Measurements from ENCODE around the gene MYO7A.

Gene MYO7A

GRCh38 chr11:77081381-77081851 is 46.6 kb upstream of the MYO7A start:
- H4K20me1 ChIP-seq (ENCODE audit: insufficient read depth, low read length, poor library complexity, severe bottlenecking) = no peaks in the 10 kb centered on the region
- H3K9me3 ChIP-seq (ENCODE audit: insufficient read depth, low read depth, low read length) = no peaks in the 10 kb centered on the region
- H3K4me2 ChIP-seq (ENCODE audit: low read depth, low read length, poor library complexity, severe bottlenecking) = peak overlapping the region; percentile 89
- no peaks in the 10 kb centered on the region for H3K36me3 ChIP-seq (ENCODE audit: insufficient read depth, low read length)
- H3K4me3 ChIP-seq (ENCODE audit: low read length, poor library complexity, severe bottlenecking) = no peak overlapping the region
- peaks cover 55% of the 10 kb centered on the region for H3K4me1 ChIP-seq (ENCODE audit: insufficient read depth, low read length, poor library complexity, severe bottlenecking)
- H3K27me3 ChIP-seq (ENCODE audit: insufficient read depth, low read length, poor library complexity, severe bottlenecking) = no peaks in the 10 kb centered on the region
- H3K79me2 ChIP-seq (ENCODE audit: insufficient read depth, low read length) = peaks cover 27% of the 10 kb centered on the region; the same call in 1 of the 2 replicates
- no peak overlapping the region for H2AFZ ChIP-seq (ENCODE audit: low read length)
- H3F3A ChIP-seq (ENCODE audit: low read depth) = no peaks in the 10 kb centered on the region
- peak overlapping the region; percentile 69 for H3K9ac ChIP-seq (ENCODE audit: low read depth, low read length, poor library complexity, severe bottlenecking)
- H3K9me2 ChIP-seq (replicated peaks; ENCODE audit: low read depth, low read length) = no peaks in the 10 kb centered on the region
- TF ChIP-seq EZH2phosphoT487 (IDR thresholded peaks at IDR 0.05; ENCODE audit: borderline replicate concordance) = no peak

- H3K27me3 ChIP-seq (ENCODE audit: insufficient read depth, low read length, poor library complexity, severe bottlenecking) = no peaks in the 10 kb centered on the region
- no peaks in the 10 kb centered on the region for H3F3A ChIP-seq (ENCODE audit: low read depth)
- no peaks in the 10 kb centered on the region for H3K36me3 ChIP-seq (ENCODE audit: insufficient read depth, low read length)
- H3K9ac ChIP-seq (ENCODE audit: low read depth, low read length, poor library complexity, severe bottlenecking) = peak overlapping the region; percentile 69
- TF ChIP-seq EZH2phosphoT487 (IDR thresholded peaks at IDR 0.05; ENCODE audit: borderline replicate concordance) = no peak
- TF ChIP-seq CTCF (conservative IDR thresholded peaks at IDR 0.05; ENCODE audit: low read length) = no peak
- H3K9me3 ChIP-seq (ENCODE audit: insufficient read depth, low read depth, low read length) = no peaks in the 10 kb centered on the region
- no peak overlapping the region for H2AFZ ChIP-seq (ENCODE audit: low read length)
- no peaks in the 10 kb centered on the region for H3K9me2 ChIP-seq (replicated peaks; ENCODE audit: low read depth, low read length)
- H4K20me1 ChIP-seq (ENCODE audit: insufficient read depth, low read length, poor library complexity, severe bottlenecking) = no peaks in the 10 kb centered on the region
- peaks cover 27% of the 10 kb centered on the region; the same call in 1 of the 2 replicates for H3K79me2 ChIP-seq (ENCODE audit: insufficient read depth, low read length)
- peak overlapping the region; percentile 89 for H3K4me2 ChIP-seq (ENCODE audit: low read depth, low read length, poor library complexity, severe bottlenecking)
- H3K4me3 ChIP-seq (ENCODE audit: low read length, poor library complexity, severe bottlenecking) = peak overlapping the region; percentile 73
- peaks cover 59% of the 10 kb centered on the region for H3K4me1 ChIP-seq (ENCODE audit: insufficient read depth, low read length, poor library complexity, severe bottlenecking)
Measured at GRCh38 chr11:77081976-77082836, 45.8 kb upstream of the MYO7A start.

- H3K9me2 ChIP-seq (replicated peaks; ENCODE audit: low read depth, low read length) = no peaks in the 10 kb centered on the region
- no peaks in the 10 kb centered on the region for H4K20me1 ChIP-seq (ENCODE audit: insufficient read depth, low read length, poor library complexity, severe bottlenecking)
- H3K79me2 ChIP-seq (ENCODE audit: insufficient read depth, low read length) = peaks cover 24% of the 10 kb centered on the region; the same call in 1 of the 2 replicates
- H3K27me3 ChIP-seq (ENCODE audit: insufficient read depth, low read length, poor library complexity, severe bottlenecking) = no peaks in the 10 kb centered on the region
- H3F3A ChIP-seq (ENCODE audit: low read depth) = no peaks in the 10 kb centered on the region
- H2AFZ ChIP-seq (ENCODE audit: low read length) = no peak overlapping the region
- peak overlapping the region; percentile 89 for H3K4me2 ChIP-seq (ENCODE audit: low read depth, low read length, poor library complexity, severe bottlenecking)
- H3K9ac ChIP-seq (ENCODE audit: low read depth, low read length, poor library complexity, severe bottlenecking) = peak overlapping the region; percentile 69
- peak overlapping the region; percentile 73 for H3K4me3 ChIP-seq (ENCODE audit: low read length, poor library complexity, severe bottlenecking)
- TF ChIP-seq CTCF (conservative IDR thresholded peaks at IDR 0.05; ENCODE audit: low read length) = no peak
- TF ChIP-seq EZH2phosphoT487 (IDR thresholded peaks at IDR 0.05; ENCODE audit: borderline replicate concordance) = no peak
- no peaks in the 10 kb centered on the region for H3K9me3 ChIP-seq (ENCODE audit: insufficient read depth, low read depth, low read length)
- H3K4me1 ChIP-seq (ENCODE audit: insufficient read depth, low read length, poor library complexity, severe bottlenecking) = peaks cover 59% of the 10 kb centered on the region
- no peaks in the 10 kb centered on the region; the same call in 1 of the 2 replicates for H3K36me3 ChIP-seq (ENCODE audit: insufficient read depth, low read length)
Measured at GRCh38 chr11:77082838-77083565, 45.0 kb upstream of the MYO7A start.

Measured in Loucy (cell line).